OCI-LY3 (cell line): ENCODE results near the gene FHOD3.

Experiments used
- CTCF ChIP-seq: fragments of 200-600, 300-600 bp; sonication (generic); IDR thresholded peaks from 2 replicates; pipeline ENCODE4 v1.5.1; 2014; ENCODE audit warnings: antibody characterized with exemption, low read length, low read depth
- EZH2phosphoT487 ChIP-seq: fragments of 200-600 bp; shearing (Covaris generic); IDR thresholded peaks from 2 replicates; pipeline ENCODE4 v1.6.1; 2018; ENCODE audit warnings: antibody characterized with exemption, mixed run types, low read depth

GRCh38 chr18:36454245-36454644 lies 156.7 kb downstream of the FHOD3 start:
- no peak for TF ChIP-seq CTCF
- no peak for TF ChIP-seq EZH2phosphoT487
